Measurements from ENCODE around the gene PTPRN2.

PTPRN2 gene

GRCh38 chr7:158289231-158289630 is 298.4 kb downstream of the PTPRN2 start:
- Histone ChIP-seq H3K4me3 (ENCODE audit: low read length) (no peak overlapping the region), H3K9ac (ENCODE audit: low read length) (no peak overlapping the region), H3K27ac (ENCODE audit: low read depth, low read length) (no peak overlapping the region), H3K4me1 (ENCODE audit: control insufficient read depth, insufficient read depth, low read length) (no peaks in the 10 kb centered on the region), H3K36me3 (ENCODE audit: control insufficient read depth, insufficient read depth, low read length) (peaks cover 3% of the 10 kb centered on the region), H3K27me3 (ENCODE audit: control insufficient read depth, insufficient read depth, low read length) (no peaks in the 10 kb centered on the region)

DNA sequence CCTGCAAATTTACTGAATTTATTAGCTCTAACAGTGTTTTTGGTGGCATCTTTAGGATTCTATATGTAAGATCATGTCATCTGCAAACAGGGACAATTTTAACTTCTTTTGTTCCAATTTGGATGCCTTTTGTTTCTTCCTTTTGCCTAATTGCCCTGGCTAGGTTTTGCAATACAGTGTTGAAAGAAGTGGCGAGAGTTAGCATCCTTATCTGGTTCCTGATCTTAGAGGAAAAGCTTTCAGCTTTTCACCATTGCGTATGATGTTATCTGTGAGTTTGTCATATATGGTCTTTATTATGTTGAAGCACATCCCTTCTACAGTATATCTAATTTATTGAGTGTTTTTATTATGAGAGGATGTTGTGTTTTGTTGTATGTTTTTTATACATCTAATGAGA is 301.4 kb downstream of the PTPRN2 start:
- no peaks in the 10 kb centered on the region for H3K27me3 ChIP-seq (ENCODE audit: control insufficient read depth, insufficient read depth, low read length)
- H3K4me1 ChIP-seq (ENCODE audit: control insufficient read depth, insufficient read depth, low read length): no peaks in the 10 kb centered on the region
- no peak overlapping the region for H3K27ac ChIP-seq (ENCODE audit: low read depth, low read length)
- no peak overlapping the region for H3K4me3 ChIP-seq (ENCODE audit: low read length)
- H3K9ac ChIP-seq (ENCODE audit: low read length): no peak overlapping the region
- peaks cover 3% of the 10 kb centered on the region for H3K36me3 ChIP-seq (ENCODE audit: control insufficient read depth, insufficient read depth, low read length)

- no peaks in the 10 kb centered on the region for H3K27me3 ChIP-seq (ENCODE audit: control insufficient read depth, insufficient read depth, low read length)
- H3K36me3 ChIP-seq (ENCODE audit: control insufficient read depth, insufficient read depth, low read length): peaks cover 3% of the 10 kb centered on the region
- H3K9ac ChIP-seq (ENCODE audit: low read length): no peak overlapping the region
- no peak overlapping the region for H3K4me3 ChIP-seq (ENCODE audit: low read length)
- no peak overlapping the region for H3K27ac ChIP-seq (ENCODE audit: low read depth, low read length)
- no peaks in the 10 kb centered on the region for H3K4me1 ChIP-seq (ENCODE audit: control insufficient read depth, insufficient read depth, low read length)
Observed at GRCh38 chr7:158285383-158285770, 302.2 kb downstream of the PTPRN2 start.

GRCh38 chr7:158284617-158285382 is 302.8 kb downstream of the PTPRN2 start:
- H3K36me3 ChIP-seq (ENCODE audit: control insufficient read depth, insufficient read depth, low read length): peaks cover under 1% of the 10 kb centered on the region
- no peaks in the 10 kb centered on the region for H3K27me3 ChIP-seq (ENCODE audit: control insufficient read depth, insufficient read depth, low read length)
- no peak overlapping the region for H3K27ac ChIP-seq (ENCODE audit: low read depth, low read length)
- no peak overlapping the region for H3K9ac ChIP-seq (ENCODE audit: low read length)
- H3K4me1 ChIP-seq (ENCODE audit: control insufficient read depth, insufficient read depth, low read length): no peaks in the 10 kb centered on the region
- H3K4me3 ChIP-seq (ENCODE audit: low read length): no peak overlapping the region

DNA sequence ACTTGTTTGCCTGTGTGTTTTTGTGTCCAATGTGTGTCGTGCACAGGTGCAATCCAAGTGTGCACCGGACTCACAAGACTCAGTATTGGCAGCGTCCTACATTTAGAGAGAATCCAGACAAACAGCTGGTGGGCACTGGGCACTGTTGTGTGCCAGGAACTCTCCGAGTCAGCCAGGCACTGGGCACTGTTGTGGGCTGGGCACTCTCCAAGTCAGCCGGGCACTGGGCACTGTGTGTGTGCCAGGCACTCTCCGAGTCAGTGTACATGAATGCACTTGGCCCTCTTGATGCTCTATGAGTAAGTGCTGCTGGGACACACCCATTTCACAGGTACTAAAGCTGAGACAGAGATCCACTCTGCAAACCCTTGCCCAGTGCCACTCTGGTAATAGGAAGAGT is 303.5 kb downstream of the PTPRN2 start:
- H3K4me3 ChIP-seq (ENCODE audit: low read length): no peak overlapping the region
- no peak overlapping the region for H3K27ac ChIP-seq (ENCODE audit: low read depth, low read length)
- no peaks in the 10 kb centered on the region for H3K4me1 ChIP-seq (ENCODE audit: control insufficient read depth, insufficient read depth, low read length)
- no peak overlapping the region for H3K9ac ChIP-seq (ENCODE audit: low read length)
- H3K27me3 ChIP-seq (ENCODE audit: control insufficient read depth, insufficient read depth, low read length): no peaks in the 10 kb centered on the region
- no peaks in the 10 kb centered on the region for H3K36me3 ChIP-seq (ENCODE audit: control insufficient read depth, insufficient read depth, low read length)

DNA sequence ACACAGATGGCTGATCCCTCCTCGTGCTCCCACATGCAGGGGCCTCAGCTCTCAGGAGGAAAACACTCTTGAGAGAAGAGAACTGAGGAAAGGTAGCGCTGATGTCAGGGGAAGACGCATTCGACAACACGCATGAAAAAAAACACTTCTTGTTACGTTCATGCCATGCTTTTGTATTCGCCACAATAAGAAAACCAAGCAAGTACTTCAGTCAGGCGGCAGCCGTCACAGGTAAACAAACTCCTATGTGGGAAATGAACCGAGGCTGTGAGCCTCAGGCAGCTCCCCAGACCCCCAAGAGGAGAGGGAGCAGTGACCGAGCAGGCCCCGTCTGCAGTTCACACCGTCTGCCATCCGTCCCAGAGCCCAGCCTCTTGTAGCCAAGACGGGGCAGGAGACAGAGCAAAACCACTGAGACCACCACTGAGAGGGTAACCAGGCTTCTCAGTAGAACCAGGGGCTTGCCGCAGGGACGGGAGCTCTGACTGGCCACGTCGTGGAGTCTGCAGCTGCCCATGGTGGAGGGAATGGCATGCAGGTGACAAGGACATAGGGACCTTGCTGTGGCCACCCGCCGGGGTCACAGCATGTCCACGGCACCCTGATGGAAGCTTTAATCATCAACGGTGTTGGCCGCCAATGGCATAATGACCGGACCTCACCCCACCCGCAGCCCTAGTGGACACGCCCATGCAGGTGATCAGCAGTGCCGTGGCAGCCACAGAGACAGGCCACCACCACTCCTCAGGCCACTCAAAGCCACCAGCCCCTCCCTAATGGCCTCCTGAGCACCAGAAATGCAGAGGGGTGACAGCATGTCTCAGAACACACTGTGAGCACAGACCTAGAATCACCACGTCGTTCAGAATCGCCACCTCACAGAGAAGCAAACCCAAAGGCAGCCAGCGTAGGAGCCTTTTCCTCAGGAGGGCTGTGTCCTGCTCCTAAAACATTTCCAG is 304.3 kb downstream of the PTPRN2 start:
- Histone ChIP-seq H3K27ac (ENCODE audit: low read depth, low read length) (no peak overlapping the region), H3K9ac (ENCODE audit: low read length) (no peak overlapping the region), H3K4me1 (ENCODE audit: control insufficient read depth, insufficient read depth, low read length) (no peaks in the 10 kb centered on the region), H3K36me3 (ENCODE audit: control insufficient read depth, insufficient read depth, low read length) (no peaks in the 10 kb centered on the region), H3K4me3 (ENCODE audit: low read length) (no peak overlapping the region), H3K27me3 (ENCODE audit: control insufficient read depth, insufficient read depth, low read length) (no peaks in the 10 kb centered on the region)

DNA sequence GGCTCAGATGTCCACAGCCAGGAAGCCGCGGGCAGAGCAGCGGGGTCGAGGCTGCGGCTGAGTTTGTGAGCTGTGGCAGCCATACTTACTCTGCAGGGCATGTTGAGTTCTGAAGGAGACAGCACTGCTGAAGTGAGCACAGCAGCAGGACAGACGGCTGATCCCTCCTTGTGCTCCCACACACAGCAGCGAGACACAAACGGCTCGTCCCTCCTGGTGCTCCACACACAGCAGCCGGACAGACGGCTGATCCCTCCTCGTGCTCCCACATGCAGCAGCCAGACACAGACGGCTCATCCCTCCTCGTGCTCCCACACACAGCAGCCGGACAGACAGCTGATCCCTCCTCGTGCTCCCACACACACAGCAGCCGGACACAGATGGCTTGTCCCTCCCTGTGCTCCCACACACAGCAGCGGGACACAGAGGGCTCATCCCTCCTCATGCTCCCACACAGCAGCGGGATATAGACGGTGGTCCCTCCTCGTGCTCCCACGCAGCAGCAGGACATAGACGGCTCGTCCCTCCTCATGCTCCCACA is 305.1 kb downstream of the PTPRN2 start:
- H3K36me3 ChIP-seq (ENCODE audit: control insufficient read depth, insufficient read depth, low read length): no peaks in the 10 kb centered on the region
- no peak overlapping the region for H3K27ac ChIP-seq (ENCODE audit: low read depth, low read length)
- no peaks in the 10 kb centered on the region for H3K4me1 ChIP-seq (ENCODE audit: control insufficient read depth, insufficient read depth, low read length)
- no peak overlapping the region for H3K9ac ChIP-seq (ENCODE audit: low read length)
- no peak overlapping the region for H3K4me3 ChIP-seq (ENCODE audit: low read length)
- no peaks in the 10 kb centered on the region for H3K27me3 ChIP-seq (ENCODE audit: control insufficient read depth, insufficient read depth, low read length)

DNA sequence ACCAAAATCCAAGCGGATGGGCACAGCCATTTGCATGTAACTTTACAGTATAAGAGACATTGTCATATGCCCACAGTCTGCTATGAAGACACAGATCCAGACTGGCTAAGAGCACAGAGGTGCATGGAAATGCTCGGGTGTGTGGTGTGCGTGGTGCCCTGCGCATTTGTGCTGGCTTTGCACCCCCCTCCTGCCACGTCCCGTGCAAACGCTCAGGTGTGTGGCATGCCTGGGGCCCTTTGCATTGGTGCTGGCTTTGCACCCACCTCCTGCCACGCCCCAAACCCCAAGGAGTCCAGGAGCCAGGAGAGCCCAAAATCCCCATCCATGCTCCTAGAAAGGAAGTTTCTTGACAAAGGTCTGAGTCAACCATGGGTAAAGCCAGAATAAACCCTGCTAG is 306.2 kb downstream of the PTPRN2 start:
- H3K27me3 ChIP-seq (ENCODE audit: control insufficient read depth, insufficient read depth, low read length): no peaks in the 10 kb centered on the region
- H3K27ac ChIP-seq (ENCODE audit: low read depth, low read length): no peak overlapping the region
- no peaks in the 10 kb centered on the region for H3K4me1 ChIP-seq (ENCODE audit: control insufficient read depth, insufficient read depth, low read length)
- H3K36me3 ChIP-seq (ENCODE audit: control insufficient read depth, insufficient read depth, low read length): no peaks in the 10 kb centered on the region
- H3K9ac ChIP-seq (ENCODE audit: low read length): no peak overlapping the region
- no peak overlapping the region for H3K4me3 ChIP-seq (ENCODE audit: low read length)

DNA sequence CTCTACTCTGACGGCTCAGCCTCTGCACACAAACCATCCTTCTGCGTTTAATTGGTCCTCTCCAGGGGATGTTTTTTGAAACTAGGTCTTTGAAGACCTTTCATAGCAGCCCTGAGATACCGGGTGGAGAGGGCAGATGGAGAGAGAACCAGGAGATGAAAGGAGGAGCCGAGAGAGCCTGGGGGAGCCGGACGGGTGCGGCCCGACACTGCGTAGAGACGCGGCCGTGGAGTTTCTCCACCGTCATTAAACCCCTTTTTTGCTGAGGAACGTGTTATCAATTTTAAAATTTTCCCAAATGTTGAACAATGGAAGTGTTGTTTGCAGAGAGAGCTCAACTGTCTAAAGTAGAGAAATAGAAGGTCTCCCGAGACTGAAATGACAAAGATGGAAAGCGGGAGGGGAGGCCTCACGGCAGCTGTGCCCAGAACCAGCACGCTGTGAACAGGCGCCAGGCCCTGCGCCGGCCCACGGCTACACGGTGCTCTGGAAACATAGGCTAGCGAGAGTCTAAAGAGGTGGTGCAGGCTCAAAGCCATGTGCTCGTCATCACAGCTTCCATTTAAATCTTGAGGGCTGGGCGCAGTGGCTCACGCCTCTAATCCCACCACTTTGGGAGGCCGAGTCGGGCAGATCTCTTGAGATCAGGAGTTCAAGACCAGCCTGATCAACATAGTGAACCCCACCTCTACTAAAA is 307.0 kb downstream of the PTPRN2 start:
- Histone ChIP-seq H3K36me3 (ENCODE audit: control insufficient read depth, insufficient read depth, low read length) (no peaks in the 10 kb centered on the region), H3K27ac (ENCODE audit: low read depth, low read length) (no peak overlapping the region), H3K27me3 (ENCODE audit: control insufficient read depth, insufficient read depth, low read length) (no peaks in the 10 kb centered on the region), H3K4me3 (ENCODE audit: low read length) (no peak overlapping the region), H3K9ac (ENCODE audit: low read length) (no peak overlapping the region), H3K4me1 (ENCODE audit: control insufficient read depth, insufficient read depth, low read length) (no peaks in the 10 kb centered on the region)

DNA sequence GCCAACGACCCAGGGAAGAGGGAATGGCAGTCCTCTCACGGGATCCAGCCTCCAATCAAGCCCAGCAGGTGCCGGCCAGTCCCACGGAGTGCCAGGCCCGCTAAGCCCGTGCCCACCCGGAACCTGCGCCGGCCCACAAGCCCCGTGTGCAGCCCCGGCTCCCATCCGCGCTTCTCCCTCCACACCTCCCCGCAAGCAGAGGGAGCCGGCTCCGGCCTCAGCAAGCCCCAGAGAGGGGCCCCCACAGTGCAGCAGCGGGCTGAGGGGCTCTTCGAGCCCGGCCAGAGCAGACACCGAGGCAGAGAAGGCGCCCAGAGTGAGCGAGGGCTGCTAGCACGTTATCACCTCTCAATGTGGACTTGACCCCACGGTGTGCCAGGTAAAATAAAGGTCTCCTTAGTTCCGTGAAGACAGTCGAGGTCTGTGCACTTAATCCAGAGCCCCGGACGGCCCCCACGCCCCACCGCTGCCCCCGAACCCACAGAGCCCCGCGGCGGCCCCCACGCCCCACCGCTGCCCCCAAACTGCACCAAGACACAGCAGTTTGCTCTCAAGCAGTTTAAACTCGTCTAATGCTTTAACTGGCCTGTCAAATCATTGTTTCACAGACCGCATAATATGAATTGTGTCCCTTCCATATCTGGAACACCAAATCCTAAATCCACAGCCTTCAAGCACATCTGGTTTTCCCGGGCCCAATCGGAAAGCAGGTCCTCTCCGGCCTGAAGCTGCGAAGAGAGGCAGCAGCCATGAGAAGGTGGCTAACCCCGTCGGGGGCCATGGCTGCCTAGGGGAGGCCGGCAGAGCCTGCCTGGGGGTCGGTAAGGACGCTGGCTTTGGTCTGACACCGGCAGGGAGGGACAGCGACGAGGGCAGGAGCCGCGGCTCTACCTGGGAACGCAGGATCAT is 307.8 kb downstream of the PTPRN2 start:
- Histone ChIP-seq H3K9ac (ENCODE audit: low read length) (no peak overlapping the region), H3K27ac (ENCODE audit: low read depth, low read length) (no peak overlapping the region), H3K36me3 (ENCODE audit: control insufficient read depth, insufficient read depth, low read length) (no peaks in the 10 kb centered on the region), H3K4me1 (ENCODE audit: control insufficient read depth, insufficient read depth, low read length) (no peaks in the 10 kb centered on the region), H3K27me3 (ENCODE audit: control insufficient read depth, insufficient read depth, low read length) (no peaks in the 10 kb centered on the region), H3K4me3 (ENCODE audit: low read length) (no peak overlapping the region)

GRCh38 chr7:158278745-158279320 is 308.8 kb downstream of the PTPRN2 start:
- Histone ChIP-seq H3K4me3 (ENCODE audit: low read length) (no peak overlapping the region), H3K4me1 (ENCODE audit: control insufficient read depth, insufficient read depth, low read length) (no peaks in the 10 kb centered on the region), H3K27ac (ENCODE audit: low read depth, low read length) (no peak overlapping the region), H3K36me3 (ENCODE audit: control insufficient read depth, insufficient read depth, low read length) (no peaks in the 10 kb centered on the region), H3K9ac (ENCODE audit: low read length) (no peak overlapping the region), H3K27me3 (ENCODE audit: control insufficient read depth, insufficient read depth, low read length) (no peaks in the 10 kb centered on the region)
